ENCODE measurements around the gene TAOK3. TPM values are rescaled to one million over a fixed set of nuclear protein-coding genes. Genes with fewer than 3 reads are reported as not detected.

The TAOK3 gene
- total RNA-seq, 1 donor from 2014 or later = 1.1 TPM

- Mint-ChIP-seq H3K4me3 (no peak overlapping the region), H3K4me1 (no peaks in the 10 kb centered on the region)
- no peaks in the 10 kb centered on the region for H3K4me1 ChIP-seq
These were observed 47.6 kb downstream of the TAOK3 start for GRCh38 chr12:118325081-118325480.

GRCh38 chr12:118319627-118320026, 53.1 kb downstream of the TAOK3 start:
- no peaks in the 10 kb centered on the region for H3F3A ChIP-seq (ENCODE audit: low read depth)
- H4K20me1 ChIP-seq (ENCODE audit: low read depth) = no peaks in the 10 kb centered on the region
- no peaks in the 10 kb centered on the region for H3K4me1 ChIP-seq
- Mint-ChIP-seq H3K27ac (no peak overlapping the region), H3K36me3 (no peaks in the 10 kb centered on the region), H3K9me3 (no peaks in the 10 kb centered on the region), H3K4me3 (no peak overlapping the region), H3K27me3 (ENCODE audit: insufficient read depth, low read depth) (peaks cover 2% of the 10 kb centered on the region), H3K4me1 (no peaks in the 10 kb centered on the region)
- no peaks in the 10 kb centered on the region for H3K9me3 ChIP-seq (ENCODE audit: low read depth)
- H3K4me2 ChIP-seq = no peak overlapping the region
- TF ChIP-seq, protein P1, sequence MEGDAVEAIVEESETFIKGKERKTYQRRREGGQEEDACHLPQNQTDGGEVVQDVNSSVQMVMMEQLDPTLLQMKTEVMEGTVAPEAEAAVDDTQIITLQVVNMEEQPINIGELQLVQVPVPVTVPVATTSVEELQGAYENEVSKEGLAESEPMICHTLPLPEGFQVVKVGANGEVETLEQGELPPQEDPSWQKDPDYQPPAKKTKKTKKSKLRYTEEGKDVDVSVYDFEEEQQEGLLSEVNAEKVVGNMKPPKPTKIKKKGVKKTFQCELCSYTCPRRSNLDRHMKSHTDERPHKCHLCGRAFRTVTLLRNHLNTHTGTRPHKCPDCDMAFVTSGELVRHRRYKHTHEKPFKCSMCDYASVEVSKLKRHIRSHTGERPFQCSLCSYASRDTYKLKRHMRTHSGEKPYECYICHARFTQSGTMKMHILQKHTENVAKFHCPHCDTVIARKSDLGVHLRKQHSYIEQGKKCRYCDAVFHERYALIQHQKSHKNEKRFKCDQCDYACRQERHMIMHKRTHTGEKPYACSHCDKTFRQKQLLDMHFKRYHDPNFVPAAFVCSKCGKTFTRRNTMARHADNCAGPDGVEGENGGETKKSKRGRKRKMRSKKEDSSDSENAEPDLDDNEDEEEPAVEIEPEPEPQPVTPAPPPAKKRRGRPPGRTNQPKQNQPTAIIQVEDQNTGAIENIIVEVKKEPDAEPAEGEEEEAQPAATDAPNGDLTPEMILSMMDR (IDR thresholded peaks at IDR 0.05) = no peak
- TF ChIP-seq EZH2phosphoT487 (IDR thresholded peaks at IDR 0.05) (no peak), EZH2 (IDR thresholded peaks at IDR 0.05) (no peak)
- H3K4me3 ChIP-seq = no peak overlapping the region
- no peak for DNase-seq (ENCODE audit: low spot score)
- H3K79me2 ChIP-seq (ENCODE audit: low read depth) = no peaks in the 10 kb centered on the region
- no peaks in the 10 kb centered on the region for H3K27me3 ChIP-seq
- no peak overlapping the region for H3K9ac ChIP-seq
- no peak overlapping the region for H2AFZ ChIP-seq (replicated peaks)
- no peak overlapping the region for H3K27ac ChIP-seq
- no peaks in the 10 kb centered on the region for H3K36me3 ChIP-seq

More at GRCh38 chr12:118325081-118325480, 47.6 kb downstream of the TAOK3 start:
- no peaks in the 10 kb centered on the region for H3K36me3 Mint-ChIP-seq
- H3K79me2 ChIP-seq (ENCODE audit: low read depth) = no peaks in the 10 kb centered on the region
- H4K20me1 ChIP-seq (ENCODE audit: low read depth) = no peaks in the 10 kb centered on the region
- no peaks in the 10 kb centered on the region for H3K9me3 ChIP-seq (ENCODE audit: low read depth)
- no peaks in the 10 kb centered on the region for H3K36me3 ChIP-seq
- no peak overlapping the region for H2AFZ ChIP-seq (replicated peaks)
- no peaks in the 10 kb centered on the region for H3K27me3 ChIP-seq
- H3K9ac ChIP-seq = no peak overlapping the region
- H3K27me3 Mint-ChIP-seq (ENCODE audit: insufficient read depth, low read depth) = no peaks in the 10 kb centered on the region
- no peak for TF ChIP-seq EZH2 (IDR thresholded peaks at IDR 0.05)
- TF ChIP-seq, protein P1 (IDR thresholded peaks at IDR 0.05) = no peak
- no peak for TF ChIP-seq EZH2phosphoT487 (IDR thresholded peaks at IDR 0.05)
- DNase-seq (ENCODE audit: low spot score) = no peak
- H3F3A ChIP-seq (ENCODE audit: low read depth) = no peaks in the 10 kb centered on the region
- no peak overlapping the region for H3K4me3 ChIP-seq
- H3K27ac Mint-ChIP-seq = no peak overlapping the region
- H3K9me3 Mint-ChIP-seq = no peaks in the 10 kb centered on the region
- no peak overlapping the region for H3K27ac ChIP-seq
- no peak overlapping the region for H3K4me2 ChIP-seq

GRCh38 chr12:118318744-118319143, 54.0 kb downstream of the TAOK3 start:
- H3K4me3 ChIP-seq = no peak overlapping the region
- TF ChIP-seq EZH2phosphoT487 (IDR thresholded peaks at IDR 0.05) (no peak), EZH2 (IDR thresholded peaks at IDR 0.05) (no peak)
- TF ChIP-seq, protein P1 (IDR thresholded peaks at IDR 0.05) = no peak
- no peak overlapping the region for H3K9ac ChIP-seq
- H3F3A ChIP-seq (ENCODE audit: low read depth) = no peaks in the 10 kb centered on the region
- H3K4me1 ChIP-seq = no peaks in the 10 kb centered on the region
- H3K9me3 ChIP-seq (ENCODE audit: low read depth) = no peaks in the 10 kb centered on the region
- Mint-ChIP-seq H3K4me3 (no peak overlapping the region), H3K27me3 (ENCODE audit: insufficient read depth, low read depth) (peaks cover 2% of the 10 kb centered on the region), H3K9me3 (no peaks in the 10 kb centered on the region), H3K27ac (no peak overlapping the region), H3K4me1 (no peaks in the 10 kb centered on the region), H3K36me3 (no peaks in the 10 kb centered on the region)
- H4K20me1 ChIP-seq (ENCODE audit: low read depth) = no peaks in the 10 kb centered on the region
- H3K27ac ChIP-seq = no peak overlapping the region
- no peak overlapping the region for H3K4me2 ChIP-seq
- H3K79me2 ChIP-seq (ENCODE audit: low read depth) = no peaks in the 10 kb centered on the region
- no peaks in the 10 kb centered on the region for H3K36me3 ChIP-seq
- no peaks in the 10 kb centered on the region for H3K27me3 ChIP-seq
- no peak overlapping the region for H2AFZ ChIP-seq (replicated peaks)
- no peak for DNase-seq (ENCODE audit: low spot score)
